Measurements from ENCODE around the gene FBXO10. TPM values are rescaled to one million over a fixed set of nuclear protein-coding genes. Genes with fewer than 3 reads are reported as not detected.

Gene FBXO10
- total and polyA plus RNA-seq, 2 experiments from 2014 or later: 3.4 to 13.4 TPM

DNA sequence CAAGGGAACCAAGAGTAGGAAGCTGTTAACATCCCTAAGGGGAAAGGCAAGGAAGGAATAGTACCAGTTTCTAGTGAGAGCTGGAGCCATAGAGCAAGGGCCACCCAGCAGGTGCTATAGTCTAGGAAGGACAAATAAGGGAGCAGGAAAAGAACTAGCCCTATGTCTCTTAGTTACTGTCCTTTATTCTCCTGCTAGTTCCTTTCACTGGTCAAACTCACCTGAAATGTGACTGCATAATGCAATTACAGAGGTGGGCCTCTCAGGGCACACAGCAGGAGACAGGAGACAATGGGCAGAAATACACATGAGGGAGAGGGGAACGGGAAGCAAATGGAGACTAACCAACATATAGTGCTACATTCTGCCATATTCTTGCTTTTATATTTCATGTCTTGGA is 47.9 kb upstream of the FBXO10 start (continued):
- no peak for TF ChIP-seq ZNF114 (CRISPR knock-in tag; IDR thresholded peaks at IDR 0.05)
- no peak for TF ChIP-seq ZNF331 (CRISPR knock-in tag; IDR thresholded peaks at IDR 0.05; ENCODE audit: low read depth)
- TF ChIP-seq POLR2AphosphoS5 (IDR thresholded peaks at IDR 0.05; ENCODE audit: low read depth): no peak
- TF ChIP-seq, protein P1, sequence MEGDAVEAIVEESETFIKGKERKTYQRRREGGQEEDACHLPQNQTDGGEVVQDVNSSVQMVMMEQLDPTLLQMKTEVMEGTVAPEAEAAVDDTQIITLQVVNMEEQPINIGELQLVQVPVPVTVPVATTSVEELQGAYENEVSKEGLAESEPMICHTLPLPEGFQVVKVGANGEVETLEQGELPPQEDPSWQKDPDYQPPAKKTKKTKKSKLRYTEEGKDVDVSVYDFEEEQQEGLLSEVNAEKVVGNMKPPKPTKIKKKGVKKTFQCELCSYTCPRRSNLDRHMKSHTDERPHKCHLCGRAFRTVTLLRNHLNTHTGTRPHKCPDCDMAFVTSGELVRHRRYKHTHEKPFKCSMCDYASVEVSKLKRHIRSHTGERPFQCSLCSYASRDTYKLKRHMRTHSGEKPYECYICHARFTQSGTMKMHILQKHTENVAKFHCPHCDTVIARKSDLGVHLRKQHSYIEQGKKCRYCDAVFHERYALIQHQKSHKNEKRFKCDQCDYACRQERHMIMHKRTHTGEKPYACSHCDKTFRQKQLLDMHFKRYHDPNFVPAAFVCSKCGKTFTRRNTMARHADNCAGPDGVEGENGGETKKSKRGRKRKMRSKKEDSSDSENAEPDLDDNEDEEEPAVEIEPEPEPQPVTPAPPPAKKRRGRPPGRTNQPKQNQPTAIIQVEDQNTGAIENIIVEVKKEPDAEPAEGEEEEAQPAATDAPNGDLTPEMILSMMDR (conservative IDR thresholded peaks at IDR 0.05; ENCODE audit: low read depth in 2 of 2): no peak
- no peak for TF ChIP-seq CREB1 (CRISPR knock-in tag; IDR thresholded peaks at IDR 0.05; ENCODE audit: low read depth)
- TF ChIP-seq, protein P2, sequence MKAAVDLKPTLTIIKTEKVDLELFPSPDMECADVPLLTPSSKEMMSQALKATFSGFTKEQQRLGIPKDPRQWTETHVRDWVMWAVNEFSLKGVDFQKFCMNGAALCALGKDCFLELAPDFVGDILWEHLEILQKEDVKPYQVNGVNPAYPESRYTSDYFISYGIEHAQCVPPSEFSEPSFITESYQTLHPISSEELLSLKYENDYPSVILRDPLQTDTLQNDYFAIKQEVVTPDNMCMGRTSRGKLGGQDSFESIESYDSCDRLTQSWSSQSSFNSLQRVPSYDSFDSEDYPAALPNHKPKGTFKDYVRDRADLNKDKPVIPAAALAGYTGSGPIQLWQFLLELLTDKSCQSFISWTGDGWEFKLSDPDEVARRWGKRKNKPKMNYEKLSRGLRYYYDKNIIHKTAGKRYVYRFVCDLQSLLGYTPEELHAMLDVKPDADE (IDR thresholded peaks at IDR 0.05): no peak
- no peak for TF ChIP-seq EZH2phosphoT487 (IDR thresholded peaks at IDR 0.05; ENCODE audit: unreplicated experiment)

DNA sequence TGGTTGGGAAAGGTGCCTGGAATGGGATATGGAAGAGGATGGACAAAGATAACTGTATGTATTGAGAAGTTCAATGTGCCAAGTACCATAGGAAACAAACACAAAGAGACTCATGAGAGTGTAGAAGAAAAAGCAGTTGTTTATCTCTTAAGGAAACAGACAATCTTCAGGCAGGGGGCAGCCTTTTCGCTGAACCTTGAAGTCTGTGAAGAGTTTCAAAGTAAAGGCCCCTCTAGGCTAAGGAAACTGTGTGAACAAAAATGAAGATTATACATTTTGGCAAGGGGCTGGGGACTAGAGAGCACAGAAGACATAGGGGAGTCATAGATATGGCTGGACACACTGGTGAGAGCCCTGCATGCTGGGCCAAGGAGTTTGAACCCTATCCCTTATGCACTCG is 47.1 kb upstream of the FBXO10 start:
- no peak overlapping the region for H3K4me3 Mint-ChIP-seq
- peaks cover 30% of the 10 kb centered on the region for H3K4me1 Mint-ChIP-seq
- no peaks in the 10 kb centered on the region for H3K9me3 Mint-ChIP-seq
- Histone ChIP-seq H3K9me2 (ENCODE audit: insufficient read depth) (no peaks in the 10 kb centered on the region), H3F3A (replicated peaks; ENCODE audit: low read depth) (no peaks in the 10 kb centered on the region), H3K36me3 (ENCODE audit: insufficient read depth) (no peaks in the 10 kb centered on the region), H4K20me1 (replicated peaks; ENCODE audit: insufficient read depth) (no peaks in the 10 kb centered on the region), H3K4me1 (ENCODE audit: insufficient read depth) (peaks cover 15% of the 10 kb centered on the region), H3K27ac (ENCODE audit: low read depth) (no peak overlapping the region), H3K79me2 (replicated peaks; ENCODE audit: insufficient read depth) (no peaks in the 10 kb centered on the region), H3K27me3 (ENCODE audit: insufficient read depth) (no peaks in the 10 kb centered on the region), H3K4me3 (no peak overlapping the region), H3K4me2 (peak overlapping the region; percentile 64; the same call in 1 of the 2 replicates), H2AFZ (no peak overlapping the region)
- H3K36me3 Mint-ChIP-seq (ENCODE audit: low read depth): no peaks in the 10 kb centered on the region
- DNase-seq (ENCODE audit: low spot score) (no peak), ATAC-seq (no peak)
- TF ChIP-seq ZNF331 (CRISPR knock-in tag; IDR thresholded peaks at IDR 0.05; ENCODE audit: low read depth): no peak
- TF ChIP-seq, protein P1 (conservative IDR thresholded peaks at IDR 0.05; ENCODE audit: low read depth in 2 of 2): peak; percentile 9 to 26; a peak in 2 of 4 replicates
- H3K27ac Mint-ChIP-seq: no peak overlapping the region
- H3K27me3 Mint-ChIP-seq (ENCODE audit: insufficient read depth, low read depth, poor library complexity): no peaks in the 10 kb centered on the region

DNA sequence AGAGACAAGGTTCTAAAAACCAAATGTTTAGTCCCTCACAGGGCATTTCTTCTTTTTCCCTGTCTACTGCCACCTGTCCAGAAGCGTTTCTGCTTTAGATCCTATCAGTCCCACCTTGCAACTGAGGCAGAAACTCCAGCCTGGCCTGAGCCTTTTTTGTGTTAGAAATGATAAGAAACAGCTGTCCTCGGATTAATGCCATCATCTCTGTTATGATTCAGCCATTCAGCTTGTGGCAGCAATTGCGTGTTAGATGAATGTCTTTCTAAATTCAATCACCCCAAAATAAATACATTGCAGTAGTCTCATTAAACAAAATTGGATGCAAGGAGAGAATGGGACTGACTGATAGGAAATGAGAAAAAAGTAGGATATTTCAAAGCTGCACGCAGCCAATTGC is 46.3 kb upstream of the FBXO10 start:
- DNase-seq (ENCODE audit: low spot score): no peak
- Mint-ChIP-seq H3K9me3 (no peaks in the 10 kb centered on the region), H3K4me1 (peaks cover 30% of the 10 kb centered on the region), H3K27ac (no peak overlapping the region), H3K27me3 (ENCODE audit: insufficient read depth, low read depth, poor library complexity) (no peaks in the 10 kb centered on the region), H3K4me3 (no peak overlapping the region), H3K36me3 (ENCODE audit: low read depth) (no peaks in the 10 kb centered on the region)
- H3K4me3 ChIP-seq: no peak overlapping the region
- H3K9me2 ChIP-seq (ENCODE audit: insufficient read depth): no peaks in the 10 kb centered on the region
- no peak overlapping the region for H3K4me2 ChIP-seq
- no peak overlapping the region for H3K27ac ChIP-seq (ENCODE audit: low read depth)
- no peak for ATAC-seq
- 0 out of 2 replicates have a peak overlapping the region, but pooled peaks have one; percentile 56 for H2AFZ ChIP-seq
- no peaks in the 10 kb centered on the region for H3K27me3 ChIP-seq (ENCODE audit: insufficient read depth)
- no peaks in the 10 kb centered on the region for H3K79me2 ChIP-seq (replicated peaks; ENCODE audit: insufficient read depth)
- H4K20me1 ChIP-seq (replicated peaks; ENCODE audit: insufficient read depth): no peaks in the 10 kb centered on the region
- no peaks in the 10 kb centered on the region for H3F3A ChIP-seq (replicated peaks; ENCODE audit: low read depth)
- H3K36me3 ChIP-seq (ENCODE audit: insufficient read depth): no peaks in the 10 kb centered on the region
- peaks cover 15% of the 10 kb centered on the region for H3K4me1 ChIP-seq (ENCODE audit: insufficient read depth)
- TF ChIP-seq NANOG (IDR thresholded peaks at IDR 0.05; ENCODE audit: borderline replicate concordance) (no peak), ZNF114 (CRISPR knock-in tag; IDR thresholded peaks at IDR 0.05) (no peak), EZH2phosphoT487 (IDR thresholded peaks at IDR 0.05; ENCODE audit: unreplicated experiment) (no peak)
- TF ChIP-seq, protein P3, sequence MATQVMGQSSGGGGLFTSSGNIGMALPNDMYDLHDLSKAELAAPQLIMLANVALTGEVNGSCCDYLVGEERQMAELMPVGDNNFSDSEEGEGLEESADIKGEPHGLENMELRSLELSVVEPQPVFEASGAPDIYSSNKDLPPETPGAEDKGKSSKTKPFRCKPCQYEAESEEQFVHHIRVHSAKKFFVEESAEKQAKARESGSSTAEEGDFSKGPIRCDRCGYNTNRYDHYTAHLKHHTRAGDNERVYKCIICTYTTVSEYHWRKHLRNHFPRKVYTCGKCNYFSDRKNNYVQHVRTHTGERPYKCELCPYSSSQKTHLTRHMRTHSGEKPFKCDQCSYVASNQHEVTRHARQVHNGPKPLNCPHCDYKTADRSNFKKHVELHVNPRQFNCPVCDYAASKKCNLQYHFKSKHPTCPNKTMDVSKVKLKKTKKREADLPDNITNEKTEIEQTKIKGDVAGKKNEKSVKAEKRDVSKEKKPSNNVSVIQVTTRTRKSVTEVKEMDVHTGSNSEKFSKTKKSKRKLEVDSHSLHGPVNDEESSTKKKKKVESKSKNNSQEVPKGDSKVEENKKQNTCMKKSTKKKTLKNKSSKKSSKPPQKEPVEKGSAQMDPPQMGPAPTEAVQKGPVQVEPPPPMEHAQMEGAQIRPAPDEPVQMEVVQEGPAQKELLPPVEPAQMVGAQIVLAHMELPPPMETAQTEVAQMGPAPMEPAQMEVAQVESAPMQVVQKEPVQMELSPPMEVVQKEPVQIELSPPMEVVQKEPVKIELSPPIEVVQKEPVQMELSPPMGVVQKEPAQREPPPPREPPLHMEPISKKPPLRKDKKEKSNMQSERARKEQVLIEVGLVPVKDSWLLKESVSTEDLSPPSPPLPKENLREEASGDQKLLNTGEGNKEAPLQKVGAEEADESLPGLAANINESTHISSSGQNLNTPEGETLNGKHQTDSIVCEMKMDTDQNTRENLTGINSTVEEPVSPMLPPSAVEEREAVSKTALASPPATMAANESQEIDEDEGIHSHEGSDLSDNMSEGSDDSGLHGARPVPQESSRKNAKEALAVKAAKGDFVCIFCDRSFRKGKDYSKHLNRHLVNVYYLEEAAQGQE (IDR thresholded peaks at IDR 0.05; ENCODE audit: unreplicated experiment): no peak
- TF ChIP-seq, protein P1 (conservative IDR thresholded peaks at IDR 0.05; ENCODE audit: low read depth in 2 of 2): no peak

Data from GM23338 (cell line).